HepG2 (cell line): ENCODE measurements around the gene TCEANC2. TPM values are rescaled to one million over a fixed set of nuclear protein-coding genes. Genes with fewer than 3 reads are reported as not detected.

ENCODE experiments used
- AHR ChIP-seq: IDR thresholded peaks from 2 replicates; pipeline ENCODE4 v1.6.1; 2018; ENCODE audit warnings: missing genetic modification reagents, missing compliant biosample characterization
- ZNF598 ChIP-seq: sonication (generic); formaldehyde crosslinking; IDR thresholded peaks from 2 replicates; pipeline ENCODE4 v1.5.1; 2020; ENCODE audit warnings: mild to moderate bottlenecking, missing genetic modification reagents, borderline replicate concordance
- ZNF724P ChIP-seq: sonication (generic); formaldehyde crosslinking; IDR thresholded peaks from 2 replicates; pipeline ENCODE4 v1.8.0; 2022; ENCODE audit warnings: missing genetic modification reagents, borderline replicate concordance
- ZNF782 ChIP-seq: sonication (generic); formaldehyde crosslinking; IDR thresholded peaks from 2 replicates; pipeline ENCODE4 v1.4.0; 2020; ENCODE audit warnings: missing genetic modification reagents, mild to moderate bottlenecking, borderline replicate concordance
- polyA plus RNA-seq, 8 experiments: library from polyadenylated mRNA; depleted of rRNA in 3 of 8; stranded (reverse) in 7 of 8; unstranded in 1 of 8; fragments of >200 nt; fragmentation: Illumina TruSeq in 4 of 8; extraction: Trizol in 4 of 8; gene quantifications; 2 replicates each; pipeline versions ENCODE4 v1.2.1 to v1.2.3, GENCODE V29; 2011 to 2016; ENCODE audit warnings: low read depth in 4 of 8, missing spikeins in 1 of 8, mixed read lengths in 1 of 8; ENCODE audit not compliant: insufficient read depth in 1 of 8
- total RNA-seq, 5 experiments: library from RNA; depleted of rRNA; stranded (reverse); fragments of >200 nt; fragmentation: Illumina TruSeq; extraction: Trizol; gene quantifications; 2 replicates each; pipeline ENCODE4 v1.2.3, GENCODE V29; 2016; ENCODE audit warnings: low read depth in 1 of 5
- TF ChIP-seq, protein P1 (sequence below): IDR thresholded peaks from 2 replicates; pipeline ENCODE4 v1.6.1; 2016
- TF ChIP-seq, protein P2 (sequence below): sonication (generic); formaldehyde crosslinking; IDR thresholded peaks from 2 replicates; pipeline ENCODE4; 2020; ENCODE audit warnings: missing genetic modification reagents, mild to moderate bottlenecking, borderline replicate concordance
- TF ChIP-seq, protein P3 (sequence below): sonication (generic); formaldehyde crosslinking; IDR thresholded peaks from 2 replicates; pipeline ENCODE4 v1.4.0; 2020; ENCODE audit warnings: missing genetic modification reagents, borderline replicate concordance

Gene TCEANC2
- total and polyA plus RNA-seq, 2 of the 13 experiments (the other 11 are each of a cell fraction or from before 2014, with no cell fraction given) = 3.8 to 5.0 TPM

DNA sequence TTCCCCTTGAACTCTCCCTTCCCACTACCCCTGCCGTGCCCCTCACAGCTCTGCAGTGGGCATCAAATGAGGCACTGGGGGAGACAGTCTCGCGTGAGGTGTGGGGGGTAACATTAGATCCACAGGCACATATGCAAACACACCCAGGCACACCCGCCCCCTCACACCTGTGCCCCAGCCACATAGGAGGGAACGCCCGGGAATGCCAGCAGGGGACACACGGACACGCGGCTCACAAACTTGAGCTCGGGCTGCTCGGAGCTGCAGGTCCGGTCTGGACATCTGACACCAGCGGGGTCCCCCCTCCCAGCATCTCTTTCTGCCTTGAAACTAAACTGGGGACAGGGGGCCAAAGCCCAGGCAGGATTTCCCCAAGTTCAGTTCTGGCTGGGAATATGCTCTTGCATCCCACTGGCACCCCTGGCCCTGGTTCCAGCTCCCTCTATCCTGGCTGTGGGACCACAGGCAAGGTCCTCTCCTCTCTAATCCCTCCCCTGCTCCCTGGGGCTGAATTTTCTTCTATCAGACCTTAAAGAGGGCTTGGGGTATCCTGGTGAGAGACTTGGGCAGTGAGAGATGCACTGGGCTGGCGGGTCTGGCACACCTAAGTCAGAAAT is 68.8 kb downstream of the TCEANC2 start (continued):
- TF ChIP-seq, protein P1, sequence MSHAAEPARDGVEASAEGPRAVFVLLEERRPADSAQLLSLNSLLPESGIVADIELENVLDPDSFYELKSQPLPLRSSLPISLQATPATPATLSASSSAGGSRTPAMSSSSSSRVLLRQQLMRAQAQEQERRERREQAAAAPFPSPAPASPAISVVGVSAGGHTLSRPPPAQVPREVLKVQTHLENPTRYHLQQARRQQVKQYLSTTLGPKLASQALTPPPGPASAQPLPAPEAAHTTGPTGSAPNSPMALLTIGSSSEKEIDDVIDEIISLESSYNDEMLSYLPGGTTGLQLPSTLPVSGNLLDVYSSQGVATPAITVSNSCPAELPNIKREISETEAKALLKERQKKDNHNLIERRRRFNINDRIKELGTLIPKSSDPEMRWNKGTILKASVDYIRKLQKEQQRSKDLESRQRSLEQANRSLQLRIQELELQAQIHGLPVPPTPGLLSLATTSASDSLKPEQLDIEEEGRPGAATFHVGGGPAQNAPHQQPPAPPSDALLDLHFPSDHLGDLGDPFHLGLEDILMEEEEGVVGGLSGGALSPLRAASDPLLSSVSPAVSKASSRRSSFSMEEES (CRISPR knock-in tag) = no peak
- TF ChIP-seq, protein P2, sequence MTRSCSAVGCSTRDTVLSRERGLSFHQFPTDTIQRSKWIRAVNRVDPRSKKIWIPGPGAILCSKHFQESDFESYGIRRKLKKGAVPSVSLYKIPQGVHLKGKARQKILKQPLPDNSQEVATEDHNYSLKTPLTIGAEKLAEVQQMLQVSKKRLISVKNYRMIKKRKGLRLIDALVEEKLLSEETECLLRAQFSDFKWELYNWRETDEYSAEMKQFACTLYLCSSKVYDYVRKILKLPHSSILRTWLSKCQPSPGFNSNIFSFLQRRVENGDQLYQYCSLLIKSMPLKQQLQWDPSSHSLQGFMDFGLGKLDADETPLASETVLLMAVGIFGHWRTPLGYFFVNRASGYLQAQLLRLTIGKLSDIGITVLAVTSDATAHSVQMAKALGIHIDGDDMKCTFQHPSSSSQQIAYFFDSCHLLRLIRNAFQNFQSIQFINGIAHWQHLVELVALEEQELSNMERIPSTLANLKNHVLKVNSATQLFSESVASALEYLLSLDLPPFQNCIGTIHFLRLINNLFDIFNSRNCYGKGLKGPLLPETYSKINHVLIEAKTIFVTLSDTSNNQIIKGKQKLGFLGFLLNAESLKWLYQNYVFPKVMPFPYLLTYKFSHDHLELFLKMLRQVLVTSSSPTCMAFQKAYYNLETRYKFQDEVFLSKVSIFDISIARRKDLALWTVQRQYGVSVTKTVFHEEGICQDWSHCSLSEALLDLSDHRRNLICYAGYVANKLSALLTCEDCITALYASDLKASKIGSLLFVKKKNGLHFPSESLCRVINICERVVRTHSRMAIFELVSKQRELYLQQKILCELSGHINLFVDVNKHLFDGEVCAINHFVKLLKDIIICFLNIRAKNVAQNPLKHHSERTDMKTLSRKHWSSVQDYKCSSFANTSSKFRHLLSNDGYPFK = peak; percentile 8; the same call in 1 of the 2 replicates
- TF ChIP-seq AHR (CRISPR knock-in tag) (no peak), ZNF598 (CRISPR knock-in tag) (0 out of 2 replicates have a peak, but pooled peaks have one; percentile 17), ZNF782 (CRISPR knock-in tag) (0 out of 2 replicates have a peak, but pooled peaks have one; percentile 23), ZNF724P (no peak)
- TF ChIP-seq, protein P3, sequence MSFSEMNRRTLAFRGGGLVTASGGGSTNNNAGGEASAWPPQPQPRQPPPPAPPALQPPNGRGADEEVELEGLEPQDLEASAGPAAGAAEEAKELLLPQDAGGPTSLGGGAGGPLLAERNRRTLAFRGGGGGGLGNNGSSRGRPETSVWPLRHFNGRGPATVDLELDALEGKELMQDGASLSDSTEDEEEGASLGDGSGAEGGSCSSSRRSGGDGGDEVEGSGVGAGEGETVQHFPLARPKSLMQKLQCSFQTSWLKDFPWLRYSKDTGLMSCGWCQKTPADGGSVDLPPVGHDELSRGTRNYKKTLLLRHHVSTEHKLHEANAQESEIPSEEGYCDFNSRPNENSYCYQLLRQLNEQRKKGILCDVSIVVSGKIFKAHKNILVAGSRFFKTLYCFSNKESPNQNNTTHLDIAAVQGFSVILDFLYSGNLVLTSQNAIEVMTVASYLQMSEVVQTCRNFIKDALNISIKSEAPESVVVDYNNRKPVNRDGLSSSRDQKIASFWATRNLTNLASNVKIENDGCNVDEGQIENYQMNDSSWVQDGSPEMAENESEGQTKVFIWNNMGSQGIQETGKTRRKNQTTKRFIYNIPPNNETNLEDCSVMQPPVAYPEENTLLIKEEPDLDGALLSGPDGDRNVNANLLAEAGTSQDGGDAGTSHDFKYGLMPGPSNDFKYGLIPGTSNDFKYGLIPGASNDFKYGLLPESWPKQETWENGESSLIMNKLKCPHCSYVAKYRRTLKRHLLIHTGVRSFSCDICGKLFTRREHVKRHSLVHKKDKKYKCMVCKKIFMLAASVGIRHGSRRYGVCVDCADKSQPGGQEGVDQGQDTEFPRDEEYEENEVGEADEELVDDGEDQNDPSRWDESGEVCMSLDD (CRISPR knock-in tag) = no peak
- TF ChIP-seq, all 625 proteins: peak for 6
